PC-3 (cell line): Measurements from ENCODE around the gene CRYGD. TPM values are rescaled to one million over a fixed set of nuclear protein-coding genes. Genes with fewer than 3 reads are reported as not detected.
"Not testable (repeated sequence)": the region's sequence is repeated elsewhere in the genome, so short reads cannot be mapped to it uniquely, and the experiment has no call there.

Experiments
- ATAC-seq: fragments of 200-7000 bp; cut with Tn5 transposase; 2 replicates; pipeline ENCODE4 v1.9.1; 2020; ENCODE audit warnings: mild to moderate bottlenecking, moderate library complexity
- Bru-seq: library from RNA; stranded (reverse); fragments of 400-500 nt; gene quantifications from one replicate; lab custom pipeline; 2021; lab: Mats Ljungman, UMichigan
- BruChase-seq, 2 experiments: library from RNA; stranded (reverse); fragments of 400-500 nt; gene quantifications; one replicate each; lab custom pipeline; 2021; lab: Mats Ljungman, UMichigan
- BruUV-seq: library from RNA; stranded (reverse); fragments of 400-500 nt; replicated peaks from 2 replicates; lab custom pipeline; 2021; lab: Mats Ljungman, UMichigan
- CTCF ChIA-PET: fragments of 300-600 bp; sonication (Branson Sonifier 250); formaldehyde crosslinking; loops from one replicate; lab custom pipeline; 2022; ENCODE audit warnings: antibody characterized with exemption; lab: Charles Lee
- POLR2A ChIA-PET: fragments of 300-600 bp; sonication (Branson Sonifier 250); formaldehyde crosslinking; loops from one replicate; lab custom pipeline; 2022; ENCODE audit warnings: antibody characterized with exemption; ENCODE audit not compliant: unreplicated experiment; lab: Charles Lee
- DNase-seq: peaks from one replicate; pipeline ENCODE4 v3.0.0-alpha.2; 2015
- H2AFZ ChIP-seq: fragments of 300-600 bp; sonication (generic); 2 replicates; pipeline ENCODE4 v1.6.0; 2016; ENCODE audit warnings: antibody characterized with exemption, low read length
- H3F3A ChIP-seq: fragments of 300-600 bp; sonication (generic); one replicate; pipeline ENCODE4 v1.6.0; 2017; ENCODE audit warnings: antibody characterized with exemption, low read length, control low read depth, mild to moderate bottlenecking; ENCODE audit not compliant: unreplicated experiment
- H3K27ac ChIP-seq: fragments of 300-600 bp; sonication (generic); 2 replicates; pipeline ENCODE4 v1.5.1; 2016; ENCODE audit warnings: mild to moderate bottlenecking, low read length
- H3K27me3 ChIP-seq: fragments of 300-600 bp; sonication (generic); 2 replicates; pipeline ENCODE4 v1.6.1; 2016; ENCODE audit warnings: low read length, mixed read lengths
- H3K36me3 ChIP-seq: fragments of 300-600 bp; sonication (generic); 2 replicates; pipeline ENCODE4 v1.6.1; 2016; ENCODE audit warnings: low read depth, mixed run types, low read length, mixed read lengths
- H3K4me1 ChIP-seq: fragments of 300-600 bp; sonication (generic); 2 replicates; pipeline ENCODE4 v1.5.1; 2016; ENCODE audit warnings: low read length; ENCODE audit not compliant: insufficient read depth
- H3K4me2 ChIP-seq: fragments of 300-600 bp; sonication (generic); 2 replicates; pipeline ENCODE4 v1.6.0; 2016; ENCODE audit warnings: low read length
- H3K4me3 ChIP-seq: fragments of 300-600 bp; sonication (generic); 2 replicates; pipeline ENCODE4 v1.5.1; 2016; ENCODE audit warnings: mild to moderate bottlenecking, low read length, mixed read lengths
- H3K79me2 ChIP-seq: fragments of 300-600 bp; sonication (generic); 2 replicates; pipeline ENCODE4 v1.6.1; 2017; ENCODE audit warnings: low read length, mixed read lengths
- H3K9ac ChIP-seq: fragments of 300-600 bp; sonication (generic); 2 replicates; pipeline ENCODE4 v1.6.0; 2016; ENCODE audit warnings: mild to moderate bottlenecking, low read length
- H3K9me2 ChIP-seq: fragments of 300-600 bp; sonication (generic); replicated peaks from 2 replicates; pipeline ENCODE4 v1.6.1; 2016; ENCODE audit warnings: mixed run types, low read length, mixed read lengths
- H3K9me3 ChIP-seq: fragments of 300-600 bp; sonication (generic); 2 replicates; pipeline ENCODE4 v1.6.1; 2016; ENCODE audit warnings: low read length, mixed read lengths
- H4K20me1 ChIP-seq: fragments of 300-600 bp; sonication (generic); 2 replicates; pipeline ENCODE4 v1.6.1; 2016; ENCODE audit warnings: low read length, mixed read lengths
- EZH2 ChIP-seq: fragments of 300-600 bp; sonication (generic); IDR thresholded peaks from one replicate; pipeline ENCODE4 v1.6.1; 2017; ENCODE audit warnings: antibody characterized with exemption, mild to moderate bottlenecking, low read length; ENCODE audit not compliant: unreplicated experiment
- EZH2phosphoT487 ChIP-seq: fragments of 300-600 bp; sonication (generic); IDR thresholded peaks from 2 replicates; pipeline ENCODE4 v1.6.1; 2018; ENCODE audit warnings: mild to moderate bottlenecking, antibody characterized with exemption, low read length, borderline replicate concordance
- intact Hi-C: fragments of 100-400 bp; cut with micrococcal nuclease; formaldehyde crosslinking; loops from 2 replicates; pipeline ENCODE4 v1.9.0; 2023
- long read RNA-seq: library from polyadenylated mRNA; unstranded; transcript quantifications from one replicate; pipeline ENCODE4 v2.0.0, GENCODE V29; 2021; ENCODE audit not compliant: unreplicated experiment
- total RNA-seq: library from RNA; depleted of rRNA; stranded (reverse); fragments of >200 nt; gene quantifications from 2 replicates; pipeline ENCODE4 v1.2.3, GENCODE V29; 2014; rRNA removed
- TF ChIP-seq, protein P1 (sequence below): fragments of 300-600 bp; sonication (generic); conservative IDR thresholded peaks from 2 replicates; pipeline ENCODE4 v1.5.1; 2017; ENCODE audit warnings: antibody characterized with exemption, low read depth, mild to moderate bottlenecking, low read length

CRYGD gene
- total RNA-seq (not detected in 2 replicates), Bru-seq, nascent RNA (not detected), BruChase-seq, experiment 1, labeled RNA remaining after a 6-hour chase (not detected), BruChase-seq, experiment 2, labeled RNA remaining after a 2-hour chase (not detected)
- long read RNA-seq = 0 reads

DNA sequence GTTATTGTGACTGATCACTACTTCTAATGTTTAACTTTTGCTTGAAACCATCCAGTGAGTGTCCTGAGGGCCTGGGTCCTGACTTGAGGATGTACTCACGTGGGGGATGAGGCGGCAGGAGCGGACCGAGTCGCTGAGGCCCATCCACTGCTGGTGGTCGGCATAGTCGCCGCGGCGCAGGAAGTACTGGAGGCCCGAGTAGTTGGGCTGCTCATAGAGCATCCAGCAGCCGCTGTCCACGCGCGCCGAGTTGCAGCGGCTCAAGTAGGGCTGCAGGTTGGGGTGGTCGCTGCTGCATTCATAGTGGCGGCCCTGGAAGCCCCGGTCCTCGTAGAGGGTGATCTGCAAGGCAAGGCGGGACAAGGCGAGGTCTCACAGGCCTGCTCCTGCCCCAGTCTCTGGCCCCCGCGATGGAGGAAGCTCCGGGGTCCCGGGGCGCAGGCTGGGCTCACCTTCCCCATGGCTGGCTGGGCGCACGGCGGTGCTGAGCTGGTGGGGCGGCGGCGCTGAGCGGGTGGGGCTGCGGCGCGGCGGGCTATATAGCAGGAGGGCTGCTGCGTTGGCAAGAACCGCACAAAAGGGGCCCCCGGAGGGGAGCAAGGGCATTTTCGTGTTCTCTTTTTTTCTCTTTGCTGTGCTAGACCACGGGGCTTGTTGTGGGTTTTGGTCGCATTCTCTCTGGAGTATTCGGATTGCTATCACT, at the start of gene CRYGD:
TSS of gene CRYGD (minus strand) at position 512 of the 703 bp plus-strand sequence. CDS start at position 461, 51 bp downstream.
- BruUV-seq, H3K9me2 ChIP-seq, H3K9me3 ChIP-seq, H3K27ac ChIP-seq, POLR2A ChIA-PET, H4K20me1 ChIP-seq, H3K9ac ChIP-seq, H3K4me3 ChIP-seq, H3K27me3 ChIP-seq, DNase-seq, H3F3A ChIP-seq, H3K4me1 ChIP-seq, H3K36me3 ChIP-seq, CTCF ChIA-PET, H3K4me2 ChIP-seq, intact Hi-C loops, H2AFZ ChIP-seq, ATAC-seq, H3K79me2 ChIP-seq: not testable (repeated sequence)

DNA sequence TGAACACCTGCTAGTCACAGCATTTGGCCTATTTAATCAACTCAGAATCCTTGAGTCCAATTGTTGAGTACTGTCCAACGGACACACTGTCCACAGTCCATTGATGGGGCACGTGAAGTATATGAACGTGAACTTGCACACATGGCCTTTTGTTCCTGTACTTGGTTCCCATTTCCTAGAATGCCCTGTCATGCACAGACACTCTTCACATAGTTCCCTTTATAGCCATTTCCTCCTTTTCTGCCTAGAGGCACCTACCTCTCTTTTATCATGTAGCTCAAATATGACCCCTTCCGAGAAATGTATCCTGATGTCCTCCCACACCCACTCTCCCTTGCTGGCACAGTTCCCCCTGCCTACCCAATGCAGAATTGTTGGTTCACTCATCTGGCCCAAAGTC, 47.8 kb upstream of the CRYGD start:
- ChIA-PET POLR2A (no interaction called here), CTCF (no interaction called here)
- 0 out of 2 replicates have a peak, but pooled peaks cover 3% of the 10 kb centered on the region for H3K4me1 ChIP-seq
- no peaks in the 10 kb centered on the region for H3K9me3 ChIP-seq
- H3K79me2 ChIP-seq = no peaks in the 10 kb centered on the region
- BruUV-seq = no TSS peak
- no peak overlapping the region for H3K27ac ChIP-seq
- H2AFZ ChIP-seq = no peak overlapping the region
- no peaks in the 10 kb centered on the region for H3K9me2 ChIP-seq
- H3K4me2 ChIP-seq = no peak overlapping the region
- H3K4me3 ChIP-seq = no peak overlapping the region
- intact Hi-C loops = no loop called here
- ATAC-seq = no peak
- H3K36me3 ChIP-seq = no peaks in the 10 kb centered on the region
- no peaks in the 10 kb centered on the region for H4K20me1 ChIP-seq
- no peak for TF ChIP-seq EZH2
- TF ChIP-seq, protein P1, sequence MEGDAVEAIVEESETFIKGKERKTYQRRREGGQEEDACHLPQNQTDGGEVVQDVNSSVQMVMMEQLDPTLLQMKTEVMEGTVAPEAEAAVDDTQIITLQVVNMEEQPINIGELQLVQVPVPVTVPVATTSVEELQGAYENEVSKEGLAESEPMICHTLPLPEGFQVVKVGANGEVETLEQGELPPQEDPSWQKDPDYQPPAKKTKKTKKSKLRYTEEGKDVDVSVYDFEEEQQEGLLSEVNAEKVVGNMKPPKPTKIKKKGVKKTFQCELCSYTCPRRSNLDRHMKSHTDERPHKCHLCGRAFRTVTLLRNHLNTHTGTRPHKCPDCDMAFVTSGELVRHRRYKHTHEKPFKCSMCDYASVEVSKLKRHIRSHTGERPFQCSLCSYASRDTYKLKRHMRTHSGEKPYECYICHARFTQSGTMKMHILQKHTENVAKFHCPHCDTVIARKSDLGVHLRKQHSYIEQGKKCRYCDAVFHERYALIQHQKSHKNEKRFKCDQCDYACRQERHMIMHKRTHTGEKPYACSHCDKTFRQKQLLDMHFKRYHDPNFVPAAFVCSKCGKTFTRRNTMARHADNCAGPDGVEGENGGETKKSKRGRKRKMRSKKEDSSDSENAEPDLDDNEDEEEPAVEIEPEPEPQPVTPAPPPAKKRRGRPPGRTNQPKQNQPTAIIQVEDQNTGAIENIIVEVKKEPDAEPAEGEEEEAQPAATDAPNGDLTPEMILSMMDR = no peak
- no peak for TF ChIP-seq EZH2phosphoT487
- H3F3A ChIP-seq = no peaks in the 10 kb centered on the region
- H3K27me3 ChIP-seq = peaks cover 7% of the 10 kb centered on the region; the same call in 1 of the 2 replicates
- DNase-seq = no peak
- H3K9ac ChIP-seq = no peak overlapping the region

DNA sequence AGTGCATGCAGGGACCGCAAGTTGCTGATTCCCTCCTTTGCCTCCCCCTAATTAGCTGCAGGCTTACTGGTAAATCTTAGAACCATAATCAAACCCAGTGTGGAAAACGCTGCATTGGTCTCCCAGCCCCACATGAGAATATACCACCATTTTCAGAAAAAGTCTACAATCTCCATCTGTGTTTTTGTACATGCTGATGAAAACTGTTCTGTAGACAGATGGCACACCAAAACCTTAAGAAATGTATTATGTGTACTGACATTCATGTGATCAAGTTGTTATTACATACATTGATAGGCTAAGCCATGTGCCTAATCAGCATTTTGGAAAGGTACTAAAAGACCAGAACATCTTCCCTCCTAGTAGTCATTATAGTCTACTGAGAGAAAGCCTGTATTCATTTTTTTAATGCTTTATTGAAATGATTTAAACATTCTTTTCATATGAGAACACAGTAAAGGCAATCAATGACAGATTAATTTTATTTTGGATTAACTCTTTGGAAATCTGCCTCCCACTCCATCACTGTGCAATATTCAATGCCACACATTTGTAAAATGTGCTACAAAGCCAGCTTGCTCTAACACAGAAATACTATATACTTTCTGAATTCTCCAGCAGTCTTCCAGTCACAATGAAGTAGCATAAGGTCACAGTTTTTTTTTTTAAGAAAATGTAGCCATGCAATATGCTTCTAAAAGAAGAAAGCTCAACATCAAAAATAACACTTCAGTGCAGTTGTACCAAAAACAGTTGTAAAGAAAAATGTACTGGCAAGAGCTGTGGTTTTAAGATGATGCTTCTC, 40.8 kb upstream of the CRYGD start:
- intact Hi-C loops = no loop called here
- ChIA-PET POLR2A (no interaction called here), CTCF (no interaction called here)
- Histone ChIP-seq H3K9me2 (no peaks in the 10 kb centered on the region), H3K27ac (no peak overlapping the region), H3K36me3 (no peaks in the 10 kb centered on the region), H3K27me3 (peaks cover 12% of the 10 kb centered on the region; the same call in 1 of the 2 replicates), H3K9me3 (no peaks in the 10 kb centered on the region), H2AFZ (no peak overlapping the region), H4K20me1 (no peaks in the 10 kb centered on the region), H3F3A (no peaks in the 10 kb centered on the region), H3K79me2 (no peaks in the 10 kb centered on the region), H3K9ac (no peak overlapping the region), H3K4me3 (no peak overlapping the region), H3K4me1 (no peaks in the 10 kb centered on the region), H3K4me2 (no peak overlapping the region)
- ATAC-seq (no peak), DNase-seq (no peak)
- BruUV-seq = no TSS peak
- no peak for TF ChIP-seq EZH2phosphoT487
- TF ChIP-seq, protein P1 = no peak
- no peak for TF ChIP-seq EZH2
